ENCODE results near the gene PEAK1.
"Not testable (repeated sequence)": the region's sequence is repeated elsewhere in the genome, so short reads cannot be mapped to it uniquely, and the experiment has no call there.

Gene PEAK1

DNA sequence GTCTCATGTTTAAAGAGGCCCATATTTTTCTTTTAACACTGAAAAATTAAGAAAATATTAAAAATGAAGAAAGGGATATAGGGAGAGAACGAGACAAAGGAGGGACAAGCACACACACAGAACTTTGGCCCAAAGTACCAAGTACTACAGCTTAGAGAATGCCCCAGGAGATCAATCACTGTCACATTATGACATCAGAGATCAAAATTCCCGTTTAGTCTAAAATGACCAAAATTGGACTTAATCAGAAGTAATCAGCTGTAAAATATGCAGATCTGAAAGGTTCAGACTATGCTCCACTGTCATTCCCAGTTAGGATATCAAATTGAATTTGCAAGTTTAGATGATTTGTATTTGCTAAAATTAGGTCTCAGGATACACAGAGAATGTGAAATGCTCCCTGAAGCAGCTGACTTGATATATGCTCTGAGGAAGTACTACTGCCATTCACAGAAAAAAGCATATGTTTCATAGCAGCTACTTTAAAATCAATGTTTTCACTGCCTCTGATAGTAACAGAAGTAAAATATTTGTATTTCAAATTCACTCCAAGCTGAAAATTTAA, 123.0 kb downstream of the PEAK1 start:
- no peak for DNase-seq

DNA sequence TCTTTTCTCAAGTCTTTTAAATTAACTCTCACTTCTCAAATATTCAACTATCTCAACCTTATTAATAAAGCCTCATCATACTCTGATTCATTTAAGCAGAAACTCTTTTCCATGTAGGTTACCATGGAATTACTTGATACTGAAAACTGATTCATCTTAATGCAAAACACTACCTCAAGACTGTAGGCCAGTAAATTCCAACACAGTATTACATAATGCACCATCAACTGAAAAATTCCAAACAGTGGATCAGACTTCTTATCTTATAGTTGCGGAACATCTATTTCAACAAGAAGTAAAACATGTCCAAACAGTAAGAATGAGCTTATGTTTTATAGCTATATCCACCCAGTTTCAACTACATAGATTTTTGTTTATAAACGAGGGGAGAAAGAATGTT, 124.5 kb downstream of the PEAK1 start:
- no peak for DNase-seq

DNA sequence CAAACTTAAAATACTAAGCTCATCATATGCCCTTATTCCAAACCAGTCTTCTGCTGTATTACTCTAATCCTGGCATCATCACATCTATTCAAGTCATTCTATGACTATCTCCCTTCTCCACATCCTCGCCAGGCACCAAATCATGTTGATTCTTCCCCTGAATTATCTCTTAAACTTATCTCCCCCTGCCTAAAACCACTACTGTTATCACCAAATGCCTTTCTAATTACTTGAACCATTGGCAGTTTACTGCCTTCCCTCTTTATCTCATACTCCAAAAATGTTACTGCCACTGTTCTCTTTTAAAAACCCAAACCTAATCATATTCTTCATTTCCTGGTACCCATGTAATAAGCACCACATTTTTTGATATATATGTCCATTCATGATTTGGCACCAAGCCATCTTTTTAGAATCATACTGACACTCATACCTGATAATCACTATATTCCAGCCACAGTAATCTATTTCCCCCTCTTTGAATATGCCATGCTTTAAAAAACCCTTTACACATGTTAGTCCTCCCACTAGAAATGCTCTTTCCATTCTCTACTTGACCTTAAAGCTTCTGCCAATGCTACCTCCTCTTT, 126.8 kb downstream of the PEAK1 start:
- no peak for DNase-seq

DNA sequence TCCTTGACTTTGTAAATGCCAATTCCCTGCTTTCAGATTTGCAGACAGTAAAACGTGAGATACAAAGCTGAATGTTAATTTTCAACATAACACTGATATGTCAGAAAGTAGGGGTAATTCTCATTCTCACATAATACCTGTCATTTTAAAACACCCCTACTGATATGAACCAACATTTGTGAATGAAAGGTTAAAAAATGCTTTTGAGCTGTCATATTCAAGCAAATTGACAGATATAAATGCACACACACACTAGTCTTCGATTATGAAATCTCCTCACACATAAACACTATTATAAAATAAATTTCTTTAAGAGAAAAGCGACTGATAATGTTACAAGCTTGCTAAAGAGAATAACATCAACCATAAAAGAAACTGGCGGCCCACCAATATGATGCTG, 128.8 kb downstream of the PEAK1 start:
- DNase-seq = no peak

DNA sequence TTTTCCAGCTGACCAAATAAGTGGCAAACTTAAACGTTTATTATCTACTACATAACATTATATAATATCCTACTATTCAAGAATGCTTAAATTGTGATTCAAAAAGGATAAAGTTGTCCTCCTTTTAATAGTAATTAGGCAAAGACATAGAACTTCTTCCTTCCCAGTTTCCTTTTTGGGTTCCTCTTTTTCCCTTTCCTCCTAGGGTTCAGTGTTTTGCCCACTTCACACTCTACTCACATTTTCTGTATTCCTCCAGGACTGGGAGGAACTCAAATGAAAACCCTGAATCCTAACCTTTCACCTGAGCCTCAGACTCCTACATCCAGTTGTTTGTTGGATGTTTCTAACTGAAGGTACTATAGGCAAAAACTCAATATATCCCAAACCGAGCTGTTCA, 132.5 kb downstream of the PEAK1 start:
- no peak for DNase-seq

DNA sequence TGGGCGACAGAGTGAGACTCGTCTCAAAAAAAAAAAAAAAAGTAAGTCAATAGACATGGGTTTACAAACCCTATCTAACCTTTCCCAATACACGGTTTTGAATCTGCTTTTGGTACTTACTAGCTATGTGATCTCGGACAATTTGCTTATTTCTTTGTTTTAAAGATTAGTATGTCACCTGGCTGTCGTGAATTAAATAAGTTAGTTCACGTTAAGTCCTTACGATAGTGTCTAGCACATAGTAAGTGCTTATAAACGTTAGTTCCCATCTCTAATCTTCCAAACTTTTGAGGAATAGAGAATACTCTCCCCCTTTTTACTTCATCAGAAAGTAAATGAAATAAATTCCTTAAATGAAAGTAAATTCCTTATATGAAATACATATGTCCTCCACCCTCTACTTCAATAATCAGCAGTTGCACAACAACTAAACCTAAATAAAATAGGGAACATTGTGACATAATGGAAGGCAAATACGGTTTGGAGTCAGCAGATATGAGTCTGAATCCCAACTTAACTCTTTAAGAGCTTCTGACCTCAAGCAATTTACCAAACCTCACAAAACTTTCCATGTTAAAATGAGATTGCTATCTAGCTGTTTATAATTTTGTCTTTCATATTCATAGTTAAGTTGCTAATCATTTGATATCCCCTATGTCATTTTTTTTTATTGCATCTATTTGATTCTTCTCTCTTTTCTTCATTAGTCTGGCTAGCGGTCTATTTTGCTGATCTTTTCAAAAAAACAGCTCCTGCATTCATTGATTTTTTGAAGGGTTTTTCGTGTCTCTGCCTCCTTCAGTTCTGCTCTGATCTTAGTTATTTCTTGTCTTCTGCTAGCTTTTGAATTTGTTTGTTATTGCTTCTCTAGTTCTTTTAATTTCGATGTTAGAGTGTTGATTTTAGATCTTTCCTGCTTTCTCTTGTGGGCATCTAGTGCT, 134.6 kb downstream of the PEAK1 start:
- no peak for DNase-seq

DNA sequence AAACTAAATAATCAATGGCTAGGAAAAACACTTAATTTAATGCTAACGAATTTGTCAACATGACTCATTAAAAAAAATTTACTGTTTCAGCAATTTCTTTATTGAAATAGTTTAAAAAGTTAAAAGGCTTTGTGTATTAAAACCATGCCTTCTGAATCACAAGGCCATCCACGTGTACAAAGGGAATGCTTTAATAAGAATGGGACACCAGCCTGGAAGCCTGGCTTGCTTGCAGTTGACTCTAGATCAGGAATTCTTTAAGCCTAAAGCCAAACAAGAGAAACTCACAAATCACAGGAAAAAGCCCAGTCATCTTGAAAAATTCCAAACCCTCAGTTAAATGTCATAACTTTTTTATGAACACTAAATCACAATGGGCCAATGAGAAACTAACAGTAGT, 137.6 kb downstream of the PEAK1 start:
- no peak for DNase-seq

DNA sequence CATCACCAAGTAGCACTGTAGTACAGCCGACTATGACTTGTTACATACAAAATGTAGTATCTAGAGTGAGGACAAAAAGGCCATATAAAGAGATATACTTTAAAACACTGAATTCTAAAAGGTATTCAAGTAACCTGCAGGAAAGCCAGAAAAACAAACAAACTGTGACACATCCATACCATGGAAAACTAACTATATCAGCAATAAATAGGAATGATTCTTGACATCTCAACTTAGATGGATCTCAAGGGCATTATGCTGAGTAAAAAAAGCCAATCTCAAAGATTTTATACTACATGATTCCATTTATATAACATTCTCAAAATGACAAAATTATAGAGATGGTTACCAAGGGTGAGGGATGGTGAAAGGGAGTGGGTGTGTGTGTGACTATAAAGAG, 143.0 kb downstream of the PEAK1 start:
- no peak for DNase-seq

DNA sequence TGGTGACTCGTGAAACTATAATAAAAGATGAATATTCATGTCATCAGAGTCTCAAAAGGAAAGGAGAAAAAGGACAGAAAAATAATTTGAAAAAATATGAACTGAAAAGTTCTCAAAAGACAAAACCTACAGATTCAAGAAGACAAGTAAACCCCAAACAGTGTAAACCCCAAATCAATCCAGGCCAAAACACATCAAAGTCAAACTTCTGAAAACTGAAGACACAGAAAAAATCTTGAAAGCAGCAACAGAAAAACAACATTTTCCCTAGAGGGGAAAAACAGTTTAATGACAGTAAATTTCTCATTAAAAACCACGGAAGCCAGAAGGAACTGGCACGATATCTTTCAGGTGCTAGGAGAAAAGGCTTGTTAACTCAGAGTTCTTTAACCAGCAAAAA, 143.8 kb downstream of the PEAK1 start:
- no peak for DNase-seq

DNA sequence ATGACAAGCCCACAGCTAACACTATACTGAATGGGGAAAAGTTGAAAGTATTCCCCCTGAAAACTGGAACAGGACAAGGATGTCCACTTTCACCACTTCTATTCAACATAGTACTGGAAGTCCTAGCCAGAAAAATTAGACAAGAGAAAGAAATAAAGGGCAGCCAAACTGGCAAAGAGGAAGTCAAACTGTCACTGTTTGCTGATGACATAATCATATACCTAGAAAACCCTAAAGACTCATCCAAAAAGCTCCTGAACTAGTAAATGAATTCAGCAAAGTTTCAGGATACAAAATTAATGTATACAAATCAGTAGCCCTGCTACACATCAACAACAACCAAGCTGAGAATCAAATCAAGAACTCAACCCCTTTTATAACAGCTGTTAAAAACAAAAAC, 146.8 kb downstream of the PEAK1 start:
- not testable (repeated sequence) for DNase-seq

- no peak for DNase-seq
Measured at GRCh38 chr15:77266708-77267386, 153.1 kb downstream of the PEAK1 start.

- DNase-seq = no peak
Measured at GRCh38 chr15:77255385-77255784, 164.5 kb downstream of the PEAK1 start.

- DNase-seq = no peak
Measured at GRCh38 chr15:77251662-77252061, 168.2 kb downstream of the PEAK1 start.

GRCh38 chr15:77247116-77247515, 172.8 kb downstream of the PEAK1 start:
- DNase-seq = no peak

- no peak for DNase-seq
Measured at GRCh38 chr15:77243716-77244401, 176.0 kb downstream of the PEAK1 start.

DNA sequence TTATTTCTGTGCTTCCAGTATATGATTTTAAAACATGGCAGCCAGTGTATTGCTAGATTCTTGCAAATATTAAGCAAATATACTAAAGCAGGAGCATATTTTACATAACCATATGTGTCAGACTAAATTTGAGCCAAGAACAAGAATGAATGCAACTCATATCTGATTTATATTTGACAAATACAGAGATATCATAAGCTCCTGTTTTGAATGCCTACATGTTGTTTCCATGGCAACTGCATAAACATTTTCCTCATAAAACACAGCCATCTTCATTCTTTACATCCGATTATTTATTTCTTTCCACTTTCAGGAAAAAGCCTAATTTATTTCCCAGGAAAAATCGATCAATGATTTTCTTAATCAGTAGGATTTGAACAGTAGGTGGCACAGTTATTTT, 176.8 kb downstream of the PEAK1 start:
- DNase-seq = no peak

- DNase-seq = no peak
Measured at GRCh38 chr15:77239882-77240608, 179.9 kb downstream of the PEAK1 start.

- no peak for DNase-seq
Measured at GRCh38 chr15:77235566-77235965, 184.3 kb downstream of the PEAK1 start.

- no peak for DNase-seq
Measured at GRCh38 chr15:77228828-77229227, 191.1 kb downstream of the PEAK1 start.

- no peak for DNase-seq
Measured at GRCh38 chr15:77226652-77227051, 193.3 kb downstream of the PEAK1 start.

DNA sequence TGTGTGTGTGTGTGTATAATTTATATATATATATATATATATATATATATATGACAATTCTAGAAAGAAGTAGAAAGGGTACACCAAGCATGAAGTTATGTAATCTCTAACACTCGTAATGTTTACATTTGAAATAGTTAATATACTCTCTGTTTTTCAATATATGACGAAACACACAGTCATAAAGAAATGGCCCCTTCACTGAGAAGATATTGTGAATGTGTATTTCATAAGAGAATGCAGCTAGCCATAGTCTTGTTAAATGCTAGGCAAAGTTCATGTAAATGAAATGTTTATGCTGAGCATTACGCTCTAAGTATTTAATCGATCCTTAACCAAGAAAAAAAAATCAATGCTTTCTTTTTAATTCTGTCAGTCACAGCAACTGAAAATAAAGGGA, 194.3 kb downstream of the PEAK1 start:
- DNase-seq = no peak

DNA sequence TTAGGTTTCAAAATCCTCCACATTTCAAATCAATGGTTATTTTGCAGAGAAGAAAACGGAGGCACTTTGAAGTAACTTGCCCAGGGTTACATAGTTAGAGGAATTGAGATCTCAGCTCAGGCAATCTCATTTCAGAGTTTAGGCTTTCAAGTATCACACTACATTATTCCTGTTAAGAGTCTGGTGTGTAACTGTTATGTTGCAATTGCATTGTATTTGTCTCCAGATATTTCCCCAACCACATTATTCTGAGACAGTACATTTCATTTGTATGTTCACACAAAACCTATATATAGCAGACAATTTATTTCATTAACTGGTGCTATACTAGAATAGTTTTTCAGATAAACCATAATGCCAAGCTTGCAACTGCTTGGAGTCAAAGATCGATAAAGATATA, 194.8 kb downstream of the PEAK1 start:
- no peak for DNase-seq

Data from SHP77 treated with DMSO at 0.1 percent for 48 hours (cell line).